ENCODE measurements around the gene LETMD1. TPM values are rescaled to one million over a fixed set of nuclear protein-coding genes. Genes with fewer than 3 reads are reported as not detected.
A peak's percentile ranks its signal among the peaks of the same experiment; 100 is the strongest.

Gene LETMD1
- total and polyA plus RNA-seq, 9 of the 15 experiments (the other 6 are each of a cell fraction or from before 2014, with no cell fraction given), result 58.7 to 163 (median 75.4) TPM

GRCh38 chr12:51070004-51070403, 21.9 kb downstream of the LETMD1 start (continued):
- TF ChIP-seq MGA (IDR thresholded peaks at IDR 0.05) (peak; percentile 73), POLR2AphosphoS2 (IDR thresholded peaks at IDR 0.05; ENCODE audit: low read length) (no peak), MAFG (tag; conservative IDR thresholded peaks at IDR 0.05) (no peak), ZBTB2 (IDR thresholded peaks at IDR 0.05) (no peak), KLF1 (tag; IDR thresholded peaks at IDR 0.05) (no peak), SIRT6 (IDR thresholded peaks at IDR 0.05; ENCODE audit: low read depth, low read length) (no peak), SUPT5H (IDR thresholded peaks at IDR 0.05) (no peak), SNAPC5 (CRISPR knock-in tag; IDR thresholded peaks at IDR 0.05) (no peak), LCOR (CRISPR knock-in tag; IDR thresholded peaks at IDR 0.05) (no peak), ZNF140 (CRISPR knock-in tag; IDR thresholded peaks at IDR 0.05) (no peak), ZNF24 (IDR thresholded peaks at IDR 0.05) (no peak), SMAD1 (IDR thresholded peaks at IDR 0.05; ENCODE audit: low read depth, low read length, partially characterized antibody) (no peak), LEF1 (IDR thresholded peaks at IDR 0.05) (peak; percentile 63; the same call in 1 of the 2 replicates), TAF9B (IDR thresholded peaks at IDR 0.05; ENCODE audit: partially characterized antibody) (no peak), ESRRA (IDR thresholded peaks at IDR 0.05; ENCODE audit: borderline replicate concordance, low read depth) (no peak), TAL1 (IDR thresholded peaks at IDR 0.05) (peak; percentile 49), MXI1 (IDR thresholded peaks at IDR 0.05; ENCODE audit: low read depth, low read length) (no peak), TOE1 (IDR thresholded peaks at IDR 0.05; ENCODE audit: borderline replicate concordance) (peak; percentile 66; the same call in 1 of the 2 replicates), TOE1 (CRISPR knock-in tag; IDR thresholded peaks at IDR 0.05; ENCODE audit: borderline replicate concordance, low read depth) (no peak)

Data from K562 (cell line).